NCI-H128 (cell line): ENCODE results near the gene S100A3.
A peak's percentile ranks its signal among the peaks of the same experiment; 100 is the strongest.

ENCODE experiments used
- DNase-seq: peaks from one replicate; lab custom pipeline; 2025; ENCODE audit not compliant: unreplicated experiment; lab: John Stamatoyannopoulos, UW

The S100A3 gene

DNA sequence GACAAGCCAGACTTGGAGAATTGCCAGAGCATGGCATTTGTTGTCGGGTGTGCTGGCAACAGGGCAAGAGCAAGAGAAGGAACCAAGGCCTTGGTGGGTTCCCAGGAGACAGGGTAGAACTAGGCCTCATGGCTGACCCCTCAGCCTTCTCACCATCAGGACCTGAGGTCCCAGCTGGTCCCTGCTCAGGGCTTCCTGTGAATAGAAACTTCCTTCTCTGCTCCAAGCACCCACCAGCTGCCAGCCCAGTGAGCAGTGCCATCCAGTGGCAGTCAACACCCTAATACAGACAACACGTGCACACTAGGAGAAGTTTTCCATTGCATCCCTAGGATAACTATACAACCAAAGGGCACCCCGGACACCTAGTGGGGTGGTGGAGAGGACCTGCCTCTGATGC is 36.0 kb downstream of the S100A3 start:
- DNase-seq = no peak

- DNase-seq = peak; percentile 66
Measured at GRCh38 chr1:153510984-153511410, 38.1 kb downstream of the S100A3 start.

DNA sequence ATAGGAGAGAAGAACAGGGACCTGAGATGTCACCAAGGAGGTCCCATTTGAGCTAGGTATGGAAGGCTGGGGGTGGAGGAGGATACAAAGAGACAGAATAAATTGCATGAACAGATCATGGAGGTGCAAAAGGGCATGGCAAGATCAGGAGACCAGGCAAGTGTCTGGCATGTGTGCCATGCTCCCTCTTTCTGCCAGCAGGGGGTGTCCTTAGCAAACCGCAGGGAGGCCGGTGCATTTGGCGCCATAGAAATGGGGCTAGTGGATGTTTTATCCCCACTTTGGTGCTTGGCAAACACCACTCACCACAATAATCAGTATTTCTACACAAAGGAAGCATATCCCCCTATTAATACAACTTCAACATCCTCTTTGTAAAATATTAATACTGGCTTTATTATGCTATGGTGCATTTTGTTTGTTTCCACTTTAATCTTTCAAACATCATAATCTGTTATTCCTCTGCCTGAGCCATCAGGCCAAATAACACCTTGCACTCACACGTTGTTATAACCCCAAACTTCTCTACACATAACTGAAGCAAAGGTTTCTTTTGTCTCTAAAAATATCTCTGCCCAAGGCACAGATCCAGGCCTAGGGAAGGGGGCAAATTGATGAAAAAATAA is 39.2 kb downstream of the S100A3 start:
- no peak for DNase-seq

- DNase-seq = no peak
Measured at GRCh38 chr1:153509036-153509435, 40.0 kb downstream of the S100A3 start.

- no peak for DNase-seq
Measured at GRCh38 chr1:153507926-153508583, 41.0 kb downstream of the S100A3 start.

DNA sequence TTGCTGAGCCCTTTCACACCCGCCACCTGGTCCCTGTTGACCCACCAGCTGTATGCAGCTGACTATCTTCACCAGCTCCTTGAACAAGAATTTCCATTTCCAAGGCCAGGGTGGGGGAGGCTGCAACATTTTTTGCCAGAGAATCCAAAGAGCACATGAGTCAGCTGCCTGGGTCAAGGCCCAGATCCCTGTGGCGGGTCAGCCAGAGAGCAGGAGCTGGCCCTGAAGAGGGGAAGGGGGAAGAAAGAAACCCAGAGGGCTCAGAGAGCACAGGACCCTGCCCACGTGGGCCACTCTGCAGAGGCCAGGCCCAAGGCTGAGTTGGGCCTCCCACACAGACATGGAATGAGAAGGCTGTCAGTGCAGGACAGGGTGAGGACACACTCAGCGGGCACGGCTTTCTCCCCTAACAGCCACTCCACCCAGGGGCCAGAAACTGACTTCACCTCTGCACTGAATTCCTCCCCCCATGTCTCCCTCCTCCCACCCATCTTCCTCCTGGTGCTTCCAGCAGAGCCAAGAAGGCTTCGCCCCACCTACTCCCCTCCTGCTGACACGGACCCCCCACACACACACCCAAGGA is 42.1 kb downstream of the S100A3 start:
- no peak for DNase-seq

DNA sequence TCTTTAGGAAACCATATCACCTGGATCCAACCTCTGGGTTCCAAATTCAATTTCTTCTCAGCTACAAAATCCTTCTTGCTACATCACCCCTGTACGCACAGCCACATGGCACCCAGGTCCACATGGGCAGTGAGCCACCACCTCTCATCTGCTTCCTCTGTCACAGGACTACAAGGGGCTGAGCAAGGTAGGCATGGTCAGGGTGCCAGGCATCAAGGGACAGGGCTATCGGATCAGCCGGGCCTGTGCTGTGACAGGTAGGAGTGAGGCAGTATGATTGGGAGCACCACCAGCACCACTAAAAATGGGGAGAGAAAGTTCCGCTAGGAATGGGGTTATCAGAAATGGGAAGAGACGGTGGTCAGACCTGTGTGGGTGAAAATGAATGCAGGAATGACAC is 42.7 kb downstream of the S100A3 start:
- no peak for DNase-seq

- no peak for DNase-seq
Measured at GRCh38 chr1:153505576-153505975, 43.5 kb downstream of the S100A3 start.

- DNase-seq = no peak
Measured at GRCh38 chr1:153503766-153504165, 45.3 kb downstream of the S100A3 start.

DNA sequence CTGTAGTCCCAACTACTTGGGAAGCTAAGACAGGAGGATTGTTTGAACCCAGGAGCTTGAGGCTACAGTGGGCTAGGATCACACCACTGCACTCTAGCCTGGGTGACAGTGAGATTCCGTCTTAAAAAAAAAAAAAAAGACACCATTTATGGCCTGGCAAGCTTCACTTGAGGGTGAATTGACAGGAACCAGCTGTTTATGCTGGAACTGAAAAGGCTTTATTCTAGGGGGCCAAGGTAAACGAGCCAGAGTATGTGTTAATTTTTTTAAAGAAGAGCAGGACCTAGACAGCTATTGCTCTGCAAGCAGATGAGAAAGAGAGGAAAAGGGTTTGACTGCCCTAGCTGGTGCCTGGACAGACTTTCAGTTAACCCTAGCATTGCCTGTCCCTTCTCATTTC is 50.3 kb downstream of the S100A3 start:
- no peak for DNase-seq
